A673 (cell line): ENCODE results near the gene DPF3.

Experiments used
- CTCF ChIP-seq: fragments of 300-800, 200-600 bp; sonication (generic); conservative IDR thresholded peaks from 2 replicates; pipeline ENCODE4 v1.5.1; 2017; ENCODE audit warnings: low read depth, mild to moderate bottlenecking, antibody characterized with exemption, low read length, moderate library complexity, mixed read lengths
- EZH2 ChIP-seq: fragments of 200-600 bp; sonication (generic); IDR thresholded peaks from 2 replicates; pipeline ENCODE4 v1.6.1; 2017; ENCODE audit warnings: borderline replicate concordance, low read depth, mild to moderate bottlenecking, mixed read lengths, antibody characterized with exemption, low read length; ENCODE audit not compliant: poor library complexity, severe bottlenecking

GRCh38 chr14:72856530-72857266, 37.2 kb downstream of the DPF3 start:
- TF ChIP-seq CTCF (no peak), EZH2 (no peak)
